DND-41 (cell line): ENCODE measurements around the gene DNM3.

ENCODE experiments used
- EZH2 ChIP-seq: IDR thresholded peaks from 3 replicates; pipeline ENCODE4 v1.6.1; 2012; ENCODE audit warnings: borderline replicate concordance, low read depth, mild to moderate bottlenecking, moderate library complexity, low read length, inconsistent platforms; ENCODE audit not compliant: severe bottlenecking
- TF ChIP-seq, protein P1 (sequence below): IDR thresholded peaks from 2 replicates; pipeline ENCODE4 v1.5.1; 2012; ENCODE audit warnings: borderline replicate concordance, low read length, moderate library complexity, mild to moderate bottlenecking; ENCODE audit not compliant: poor library complexity, severe bottlenecking; ENCODE audit errors: extremely low read depth

GRCh38 chr1:171931752-171932151 is 90.5 kb downstream of the DNM3 start:
- TF ChIP-seq, protein P1, sequence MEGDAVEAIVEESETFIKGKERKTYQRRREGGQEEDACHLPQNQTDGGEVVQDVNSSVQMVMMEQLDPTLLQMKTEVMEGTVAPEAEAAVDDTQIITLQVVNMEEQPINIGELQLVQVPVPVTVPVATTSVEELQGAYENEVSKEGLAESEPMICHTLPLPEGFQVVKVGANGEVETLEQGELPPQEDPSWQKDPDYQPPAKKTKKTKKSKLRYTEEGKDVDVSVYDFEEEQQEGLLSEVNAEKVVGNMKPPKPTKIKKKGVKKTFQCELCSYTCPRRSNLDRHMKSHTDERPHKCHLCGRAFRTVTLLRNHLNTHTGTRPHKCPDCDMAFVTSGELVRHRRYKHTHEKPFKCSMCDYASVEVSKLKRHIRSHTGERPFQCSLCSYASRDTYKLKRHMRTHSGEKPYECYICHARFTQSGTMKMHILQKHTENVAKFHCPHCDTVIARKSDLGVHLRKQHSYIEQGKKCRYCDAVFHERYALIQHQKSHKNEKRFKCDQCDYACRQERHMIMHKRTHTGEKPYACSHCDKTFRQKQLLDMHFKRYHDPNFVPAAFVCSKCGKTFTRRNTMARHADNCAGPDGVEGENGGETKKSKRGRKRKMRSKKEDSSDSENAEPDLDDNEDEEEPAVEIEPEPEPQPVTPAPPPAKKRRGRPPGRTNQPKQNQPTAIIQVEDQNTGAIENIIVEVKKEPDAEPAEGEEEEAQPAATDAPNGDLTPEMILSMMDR = no peak
- TF ChIP-seq EZH2 = no peak
